ENCODE measurements around the gene POLD4.

The POLD4 gene

DNA sequence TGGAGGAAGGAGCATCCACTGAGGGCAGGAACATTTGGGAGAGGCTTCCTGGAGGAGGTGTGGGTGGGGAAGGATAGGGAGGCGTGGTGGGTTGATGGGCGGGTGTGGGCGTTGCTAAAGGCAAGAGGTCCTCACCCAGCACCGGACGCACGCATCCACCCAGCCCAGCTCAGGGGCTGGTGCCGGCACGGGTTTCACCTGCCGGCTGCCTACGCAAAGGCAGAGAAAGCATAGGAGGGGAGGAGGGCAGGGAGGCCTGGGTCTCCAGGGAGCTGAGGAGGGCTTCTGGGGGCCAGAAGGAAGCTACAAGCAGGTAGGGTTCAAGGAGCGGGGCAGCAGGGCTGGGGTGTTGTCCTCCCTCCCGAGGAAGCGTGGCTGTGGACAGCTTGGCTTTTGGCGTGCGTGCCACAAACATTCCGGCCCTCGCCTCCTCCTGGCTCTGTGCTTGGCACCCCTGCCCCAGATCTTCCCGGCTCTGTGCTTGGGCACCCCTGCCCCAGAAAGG is 42.2 kb downstream of the POLD4 start:
- no peak overlapping the region for H3K9ac ChIP-seq (ENCODE audit: low read depth, low read length)
- no peak overlapping the region for H3K4me3 ChIP-seq (ENCODE audit: low read length)

DNA sequence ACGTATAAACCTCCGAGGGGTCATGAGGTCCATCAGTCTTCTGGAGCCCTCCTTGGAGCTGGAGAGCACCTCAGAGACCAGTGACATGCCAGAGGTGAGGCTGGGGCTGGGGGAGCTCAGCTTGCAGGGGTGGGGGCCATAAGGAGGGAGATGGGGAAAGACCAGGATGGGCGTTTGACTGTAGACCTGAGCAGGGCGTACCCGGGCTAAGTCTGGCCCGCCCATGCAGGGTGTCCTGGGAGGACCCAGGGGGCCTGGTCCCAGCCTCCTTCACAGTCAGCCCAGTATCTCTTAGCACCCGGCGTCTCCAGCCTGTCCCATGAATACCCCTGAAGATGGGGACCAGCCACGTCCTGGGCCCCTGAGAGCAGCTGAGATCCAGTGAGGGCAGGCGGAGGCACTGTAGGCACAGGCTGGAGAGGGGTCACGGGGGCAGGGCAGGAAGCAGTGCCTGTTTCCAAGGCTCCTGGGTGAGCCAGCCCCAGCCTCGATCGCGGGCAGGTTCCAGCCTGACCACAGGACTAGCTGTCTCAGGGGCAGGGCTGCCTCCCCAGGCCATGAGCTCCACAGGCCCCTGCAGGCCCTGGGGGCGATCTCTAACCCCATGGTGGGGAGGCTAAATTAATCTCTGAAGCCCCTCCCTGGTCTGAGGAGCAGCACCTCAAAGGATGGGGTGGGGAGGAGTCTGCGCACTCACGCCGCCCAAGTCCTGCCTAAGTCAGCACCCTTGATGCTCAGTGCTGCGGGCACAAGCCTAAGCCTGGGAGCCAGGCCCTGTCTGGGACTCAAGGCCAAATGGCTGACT is 42.9 kb downstream of the POLD4 start:
- no peak overlapping the region for H3K4me3 ChIP-seq (ENCODE audit: low read length)
- H3K9me3 ChIP-seq (ENCODE audit: insufficient read depth, low read depth, low read length), result no peaks in the 10 kb centered on the region
- H3K27me3 ChIP-seq (ENCODE audit: insufficient read depth, low read length), result no peaks in the 10 kb centered on the region
- no peak overlapping the region for H3K27ac ChIP-seq (ENCODE audit: low read depth, low read length)
- no peak overlapping the region for H3K9ac ChIP-seq (ENCODE audit: low read depth, low read length)
- H3K36me3 ChIP-seq (ENCODE audit: insufficient read depth, low read length), result 0 out of 2 replicates have a peak, but pooled peaks cover 4% of the 10 kb centered on the region
- no peaks in the 10 kb centered on the region for H3K4me1 ChIP-seq (ENCODE audit: insufficient read depth, low read length)
- 92% methylated on average over 19 of the region's 19 CpGs for WGBS

More for the DNA sequence above, 42.2 kb downstream of the POLD4 start:
- Histone ChIP-seq H3K4me1 (ENCODE audit: insufficient read depth, low read length) (no peaks in the 10 kb centered on the region), H3K36me3 (ENCODE audit: insufficient read depth, low read length) (0 out of 2 replicates have a peak, but pooled peaks cover 4% of the 10 kb centered on the region), H3K27ac (ENCODE audit: low read depth, low read length) (no peak overlapping the region), H3K27me3 (ENCODE audit: insufficient read depth, low read length) (no peaks in the 10 kb centered on the region), H3K9me3 (ENCODE audit: insufficient read depth, low read depth, low read length) (no peaks in the 10 kb centered on the region)
- 88% methylated on average over 18 of the region's 18 CpGs for WGBS

DNA sequence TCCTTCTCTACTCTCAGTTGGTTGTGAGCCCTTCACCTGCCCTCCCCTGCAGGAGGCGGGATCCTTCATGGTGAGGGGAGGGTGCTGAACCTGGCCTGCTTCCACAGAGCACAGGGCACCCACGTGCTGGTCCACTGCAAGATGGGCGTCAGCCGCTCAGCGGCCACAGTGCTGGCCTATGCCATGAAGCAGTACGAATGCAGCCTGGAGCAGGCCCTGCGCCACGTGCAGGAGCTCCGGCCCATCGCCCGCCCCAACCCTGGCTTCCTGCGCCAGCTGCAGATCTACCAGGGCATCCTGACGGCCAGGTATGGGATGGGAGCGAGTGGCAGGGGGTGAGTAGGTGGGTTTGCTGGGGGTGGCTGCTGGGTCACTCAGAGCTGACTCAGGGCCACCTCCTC is 43.7 kb downstream of the POLD4 start:
- Histone ChIP-seq H3K4me3 (ENCODE audit: low read length) (no peak overlapping the region), H3K4me1 (ENCODE audit: insufficient read depth, low read length) (0 out of 2 replicates have a peak, but pooled peaks cover under 1% of the 10 kb centered on the region), H3K27ac (ENCODE audit: low read depth, low read length) (no peak overlapping the region), H3K36me3 (ENCODE audit: insufficient read depth, low read length) (0 out of 2 replicates have a peak, but pooled peaks cover 4% of the 10 kb centered on the region), H3K9ac (ENCODE audit: low read depth, low read length) (no peak overlapping the region), H3K27me3 (ENCODE audit: insufficient read depth, low read length) (peaks cover 2% of the 10 kb centered on the region; the same call in 1 of the 2 replicates), H3K9me3 (ENCODE audit: insufficient read depth, low read depth, low read length) (no peaks in the 10 kb centered on the region)
- WGBS, result 95% methylated on average over 14 of the region's 14 CpGs

DNA sequence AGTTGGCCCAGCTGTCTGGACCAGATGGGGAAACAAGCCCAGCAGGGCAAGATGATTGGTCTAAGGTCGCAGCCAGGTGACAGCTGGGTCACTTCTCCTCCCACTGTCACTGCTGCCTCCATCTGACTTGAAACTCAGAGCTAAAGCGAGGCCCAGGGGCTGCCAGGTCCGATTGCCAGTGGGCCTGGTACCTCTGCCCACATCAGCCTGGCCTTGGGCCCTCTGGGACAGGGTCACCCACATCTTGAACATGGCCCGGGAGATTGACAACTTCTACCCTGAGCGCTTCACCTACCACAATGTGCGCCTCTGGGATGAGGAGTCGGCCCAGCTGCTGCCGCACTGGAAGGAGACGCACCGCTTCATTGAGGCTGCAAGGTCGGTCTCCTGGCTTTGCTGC is 44.2 kb downstream of the POLD4 start:
- Histone ChIP-seq H3K4me1 (ENCODE audit: insufficient read depth, low read length) (0 out of 2 replicates have a peak, but pooled peaks cover 3% of the 10 kb centered on the region), H3K27ac (ENCODE audit: low read depth, low read length) (no peak overlapping the region)

DNA sequence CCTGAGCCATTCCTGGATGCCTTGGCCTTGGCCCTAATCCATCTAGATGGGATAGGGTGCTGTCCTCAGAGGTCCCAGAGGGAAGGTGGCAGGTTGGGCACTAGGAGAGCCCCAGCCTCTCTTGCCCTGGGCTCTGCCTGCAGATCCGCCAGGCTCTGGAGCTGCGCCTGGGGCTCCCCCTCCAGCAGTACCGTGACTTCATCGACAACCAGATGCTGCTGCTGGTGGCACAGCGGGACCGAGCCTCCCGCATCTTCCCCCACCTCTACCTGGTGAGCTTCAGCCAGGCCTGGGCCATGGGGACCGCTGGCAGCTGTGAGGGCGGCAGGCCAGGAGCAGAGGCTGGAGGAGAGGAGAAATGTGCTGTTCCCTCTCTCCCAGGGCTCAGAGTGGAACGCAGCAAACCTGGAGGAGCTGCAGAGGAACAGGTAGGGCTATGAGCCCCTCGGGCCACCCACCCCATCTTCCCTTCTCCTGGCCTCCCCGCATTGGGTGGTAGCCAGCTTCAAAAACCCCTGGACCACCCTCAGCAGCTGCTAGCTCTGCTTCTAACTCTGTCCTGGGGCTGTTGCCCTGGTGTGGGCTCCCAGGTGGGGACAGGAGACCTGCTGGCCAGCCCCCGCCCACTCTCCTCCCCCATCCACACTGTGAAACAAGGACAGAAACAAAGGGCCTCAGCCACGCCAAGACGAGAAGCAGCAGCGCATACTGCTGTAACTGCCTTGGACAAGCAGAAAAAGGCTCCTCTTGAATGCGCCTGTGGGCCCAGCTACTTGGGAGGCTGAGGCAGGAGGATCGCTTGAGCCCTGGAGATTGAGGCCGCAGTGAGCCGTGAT is 45.1 kb downstream of the POLD4 start:
- Histone ChIP-seq H3K4me3 (ENCODE audit: low read length) (no peak overlapping the region), H3K9me3 (ENCODE audit: insufficient read depth, low read depth, low read length) (no peaks in the 10 kb centered on the region), H3K27me3 (ENCODE audit: insufficient read depth, low read length) (peaks cover 11% of the 10 kb centered on the region), H3K27ac (ENCODE audit: low read depth, low read length) (no peak overlapping the region), H3K4me1 (ENCODE audit: insufficient read depth, low read length) (0 out of 2 replicates have a peak, but pooled peaks cover 3% of the 10 kb centered on the region), H3K9ac (ENCODE audit: low read depth, low read length) (no peak overlapping the region), H3K36me3 (ENCODE audit: insufficient read depth, low read length) (0 out of 2 replicates have a peak, but pooled peaks cover 4% of the 10 kb centered on the region)
- WGBS, result 95% methylated on average over 20 of the region's 20 CpGs

More for the DNA sequence above, 44.2 kb downstream of the POLD4 start:
- Histone ChIP-seq H3K9me3 (ENCODE audit: insufficient read depth, low read depth, low read length) (no peaks in the 10 kb centered on the region), H3K27me3 (ENCODE audit: insufficient read depth, low read length) (peaks cover 6% of the 10 kb centered on the region), H3K36me3 (ENCODE audit: insufficient read depth, low read length) (0 out of 2 replicates have a peak, but pooled peaks cover 4% of the 10 kb centered on the region), H3K9ac (ENCODE audit: low read depth, low read length) (no peak overlapping the region), H3K4me3 (ENCODE audit: low read length) (no peak overlapping the region)
- 97% methylated on average over 11 of the region's 11 CpGs for whole genome bisulfite sequencing

GRCh38 chr11:67307545-67308001 is 45.8 kb downstream of the POLD4 start:
- Histone ChIP-seq H3K27ac (ENCODE audit: low read depth, low read length) (no peak overlapping the region), H3K9ac (ENCODE audit: low read depth, low read length) (no peak overlapping the region), H3K27me3 (ENCODE audit: insufficient read depth, low read length) (peaks cover 11% of the 10 kb centered on the region), H3K36me3 (ENCODE audit: insufficient read depth, low read length) (0 out of 2 replicates have a peak, but pooled peaks cover 4% of the 10 kb centered on the region), H3K4me1 (ENCODE audit: insufficient read depth, low read length) (peaks cover 6% of the 10 kb centered on the region), H3K9me3 (ENCODE audit: insufficient read depth, low read depth, low read length) (no peaks in the 10 kb centered on the region), H3K4me3 (ENCODE audit: low read length) (no peak overlapping the region)
- WGBS, result 92% methylated on average over 12 of the region's 12 CpGs

DNA sequence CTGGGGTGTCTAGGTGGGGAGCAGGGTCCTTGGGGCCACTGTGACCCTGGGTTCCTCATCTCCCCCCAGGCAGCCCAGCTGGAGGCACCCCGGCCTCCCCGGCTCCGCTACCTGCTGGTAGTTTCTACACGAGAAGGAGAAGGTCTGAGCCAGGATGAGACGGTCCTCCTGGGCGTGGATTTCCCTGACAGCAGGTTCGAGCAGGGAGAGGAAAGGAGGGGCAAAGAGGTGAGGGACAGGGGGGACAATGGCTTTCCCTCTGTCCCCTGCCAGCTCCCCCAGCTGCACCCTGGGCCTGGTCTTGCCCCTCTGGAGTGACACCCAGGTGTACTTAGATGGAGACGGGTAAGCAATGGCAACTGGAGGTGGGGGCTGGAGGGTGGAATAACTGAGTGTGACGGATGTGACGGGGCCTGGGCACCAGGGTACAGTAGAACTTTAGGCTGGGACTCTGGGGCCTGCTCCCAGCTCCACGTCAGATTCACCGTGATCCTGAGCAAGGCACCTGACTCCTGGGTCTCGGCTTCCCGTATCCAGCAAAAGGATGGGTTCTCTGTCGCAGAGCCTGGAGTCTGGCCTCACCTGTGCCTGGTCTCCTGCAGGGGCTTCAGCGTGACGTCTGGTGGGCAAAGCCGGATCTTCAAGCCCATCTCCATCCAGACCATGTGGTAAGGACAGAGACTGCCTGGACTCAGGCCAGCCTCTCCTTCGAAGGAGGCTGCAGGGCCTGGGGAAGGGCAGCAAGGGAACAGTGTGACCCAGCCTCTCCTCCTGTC is 46.4 kb downstream of the POLD4 start:
- Histone ChIP-seq H3K4me3 (ENCODE audit: low read length) (no peak overlapping the region), H3K4me1 (ENCODE audit: insufficient read depth, low read length) (peaks cover 10% of the 10 kb centered on the region), H3K9me3 (ENCODE audit: insufficient read depth, low read depth, low read length) (no peaks in the 10 kb centered on the region), H3K9ac (ENCODE audit: low read depth, low read length) (no peak overlapping the region), H3K27ac (ENCODE audit: low read depth, low read length) (no peak overlapping the region), H3K27me3 (ENCODE audit: insufficient read depth, low read length) (peaks cover 11% of the 10 kb centered on the region), H3K36me3 (ENCODE audit: insufficient read depth, low read length) (0 out of 2 replicates have a peak, but pooled peaks cover 4% of the 10 kb centered on the region)
- WGBS, result 94% methylated on average over 19 of the region's 19 CpGs

- Histone ChIP-seq H3K4me3 (ENCODE audit: low read length) (peak overlapping the region; percentile 78), H3K9ac (ENCODE audit: low read depth, low read length) (0 out of 2 replicates have a peak overlapping the region, but pooled peaks have one; percentile 61)
Observed at GRCh38 chr11:67304511-67305113, 48.7 kb downstream of the POLD4 start.

GRCh38 chr11:67303835-67304411 is 49.4 kb downstream of the POLD4 start:
- Histone ChIP-seq H3K9ac (ENCODE audit: low read depth, low read length) (peak overlapping the region; percentile 61), H3K27ac (ENCODE audit: low read depth, low read length) (no peak overlapping the region; the same call in 1 of the 2 replicates), H3K36me3 (ENCODE audit: insufficient read depth, low read length) (peaks cover 18% of the 10 kb centered on the region), H3K9me3 (ENCODE audit: insufficient read depth, low read depth, low read length) (no peaks in the 10 kb centered on the region), H3K4me1 (ENCODE audit: insufficient read depth, low read length) (peaks cover 16% of the 10 kb centered on the region), H3K4me3 (ENCODE audit: low read length) (peak overlapping the region; percentile 78), H3K27me3 (ENCODE audit: insufficient read depth, low read length) (peaks cover 11% of the 10 kb centered on the region)
- 2% methylated on average over 43 of the region's 43 CpGs for WGBS

More at GRCh38 chr11:67304511-67305113, 48.7 kb downstream of the POLD4 start:
- H3K36me3 ChIP-seq (ENCODE audit: insufficient read depth, low read length), result peaks cover 15% of the 10 kb centered on the region
- H3K4me1 ChIP-seq (ENCODE audit: insufficient read depth, low read length), result peaks cover 16% of the 10 kb centered on the region
- peaks cover 11% of the 10 kb centered on the region for H3K27me3 ChIP-seq (ENCODE audit: insufficient read depth, low read length)
- WGBS, result 75% methylated on average over 14 of the region's 14 CpGs
- no peaks in the 10 kb centered on the region for H3K9me3 ChIP-seq (ENCODE audit: insufficient read depth, low read depth, low read length)
- no peak overlapping the region for H3K27ac ChIP-seq (ENCODE audit: low read depth, low read length)

All from HUES64 (cell line).